COLO829 (cell line): ENCODE measurements around the gene ETS1.
A peak's percentile ranks its signal among the peaks of the same experiment; 100 is the strongest.

Experiments used
- DNase-seq: peaks from one replicate; pipeline ENCODE4 v3.0.0; 2012; ENCODE audit warnings: low spot score

The ETS1 gene

DNA sequence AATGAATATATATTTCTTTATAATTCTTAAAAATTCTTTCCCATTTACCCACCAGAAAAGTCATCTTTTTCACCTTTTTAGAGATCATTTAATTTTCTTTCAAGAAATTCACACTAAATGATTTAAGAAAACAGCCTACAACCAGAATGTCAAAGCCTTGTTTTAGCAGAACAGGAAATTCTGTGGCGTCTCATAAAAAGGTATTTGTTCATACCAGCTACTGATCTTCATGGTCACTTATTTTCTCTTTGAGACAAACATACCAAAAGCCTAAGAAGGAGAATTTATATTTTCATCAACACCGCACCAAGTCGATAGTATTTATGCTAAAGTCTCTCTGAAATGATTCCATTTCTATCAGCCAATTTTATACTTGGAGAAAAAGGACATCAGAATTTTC is 105.3 kb downstream of the ETS1 start:
- no peak for DNase-seq

DNA sequence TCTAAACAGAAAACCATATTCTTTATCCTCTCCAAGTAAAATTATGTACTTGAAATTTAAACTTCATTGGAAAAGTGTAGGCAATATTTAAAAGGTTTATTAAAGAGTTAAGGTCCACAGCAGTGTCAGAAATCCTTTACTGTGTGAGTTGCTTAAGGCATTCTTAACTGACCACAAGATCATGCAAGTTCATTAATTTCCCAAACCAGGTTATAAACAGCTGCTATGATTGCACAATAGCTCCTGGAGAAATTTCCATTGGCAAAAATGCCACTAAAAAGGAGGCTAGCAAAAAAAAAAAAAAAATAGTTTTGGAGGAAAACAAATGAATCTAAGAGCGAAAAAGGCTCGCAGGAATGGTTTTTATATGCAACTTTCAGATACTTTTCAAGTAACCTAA is 106.2 kb downstream of the ETS1 start:
- DNase-seq, result no peak

DNA sequence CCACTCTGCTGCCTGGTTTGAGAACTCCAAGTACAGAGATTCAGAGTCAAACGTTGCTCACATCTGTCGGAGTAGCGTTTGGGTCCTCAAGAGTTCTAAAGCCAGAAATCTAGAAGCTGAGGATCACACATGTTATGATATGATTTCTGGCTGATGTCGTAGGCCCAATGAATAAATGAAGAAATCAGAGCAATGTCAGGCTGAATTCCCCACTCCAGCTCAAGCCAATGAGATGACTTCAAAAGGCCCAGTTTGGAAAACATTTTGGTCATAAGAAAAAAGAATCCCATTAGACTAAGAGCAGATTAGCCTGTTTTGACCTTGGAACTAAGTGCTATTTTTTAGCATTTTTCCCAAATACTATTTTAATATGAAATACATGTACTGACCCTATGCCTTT is 106.7 kb downstream of the ETS1 start:
- DNase-seq, result no peak

DNA sequence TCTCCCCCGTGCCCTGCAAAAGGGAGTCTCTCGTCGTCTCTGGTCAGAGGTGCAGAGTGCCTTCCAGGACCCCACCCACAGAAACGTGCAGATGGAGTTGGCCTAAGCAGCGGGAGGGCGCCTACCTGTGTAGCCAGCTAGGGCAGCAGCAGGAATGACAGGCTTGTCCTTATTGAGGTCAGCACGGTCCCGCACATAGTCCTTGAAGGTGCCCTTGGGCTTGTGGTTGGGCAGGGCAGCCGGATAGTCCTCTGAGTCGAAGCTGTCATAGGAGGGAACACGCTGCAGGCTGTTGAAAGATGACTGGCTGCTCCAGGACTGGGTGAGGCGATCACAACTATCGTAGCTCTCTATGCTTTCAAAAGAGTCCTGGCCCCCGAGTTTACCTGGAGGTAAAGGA is 107.3 kb downstream of the ETS1 start:
- no peak for DNase-seq

DNA sequence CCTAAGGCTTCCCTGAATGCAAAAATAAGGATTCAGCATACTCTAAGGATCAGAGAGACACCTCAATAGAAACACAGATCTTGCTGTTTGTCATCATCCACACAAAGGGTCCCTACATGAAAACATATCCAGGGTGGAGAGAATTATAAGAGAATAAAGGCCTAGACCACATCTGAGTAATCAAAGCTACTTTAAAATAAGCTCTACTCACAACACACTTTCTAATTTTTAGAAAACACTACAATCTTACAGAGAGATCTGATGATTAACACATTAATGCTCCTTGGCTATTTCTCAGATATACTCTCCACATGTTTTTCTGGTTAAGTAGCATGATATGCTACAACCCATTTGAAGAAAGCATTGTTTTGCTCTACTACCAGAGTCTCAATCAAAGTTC is 108.2 kb downstream of the ETS1 start:
- DNase-seq, result no peak

DNA sequence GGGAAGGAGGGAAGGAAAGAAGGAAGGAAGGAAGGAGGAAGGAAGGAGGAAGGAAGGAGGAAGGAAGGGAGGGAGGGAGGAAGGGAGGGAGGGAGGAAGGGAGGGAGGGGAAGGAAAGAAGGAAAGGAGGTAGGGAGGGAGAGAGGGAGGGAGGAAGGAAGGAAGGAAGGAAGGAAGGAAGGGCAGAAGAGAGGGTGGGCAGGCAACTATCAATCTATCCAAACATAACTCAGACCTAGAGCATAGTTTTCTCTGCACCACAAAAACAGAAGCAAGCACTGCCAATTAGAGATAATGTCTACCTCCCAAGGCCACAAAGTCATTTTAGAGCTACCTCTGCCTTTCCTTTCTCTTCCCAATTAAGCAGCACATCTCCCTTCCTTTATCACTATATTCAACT is 109.1 kb downstream of the ETS1 start:
- no peak for DNase-seq

DNA sequence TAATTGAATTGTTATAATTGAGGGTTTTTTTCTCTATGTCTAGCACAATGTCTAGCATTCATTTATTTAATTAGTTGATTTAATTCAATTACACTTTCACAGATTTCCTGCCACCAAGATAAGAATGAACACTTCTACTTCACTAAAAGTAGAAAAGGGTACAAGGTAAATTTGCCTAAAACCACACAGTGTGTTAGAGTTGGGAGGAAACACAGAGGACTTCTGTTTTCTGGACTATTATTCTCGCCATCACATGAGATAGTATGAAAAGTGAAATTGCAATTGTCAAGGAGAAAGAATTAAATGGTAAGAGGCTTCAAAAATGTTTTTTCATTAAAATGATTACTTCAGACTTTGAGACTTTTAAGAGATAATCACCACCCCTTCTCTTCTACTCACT is 109.5 kb downstream of the ETS1 start:
- no peak for DNase-seq

DNA sequence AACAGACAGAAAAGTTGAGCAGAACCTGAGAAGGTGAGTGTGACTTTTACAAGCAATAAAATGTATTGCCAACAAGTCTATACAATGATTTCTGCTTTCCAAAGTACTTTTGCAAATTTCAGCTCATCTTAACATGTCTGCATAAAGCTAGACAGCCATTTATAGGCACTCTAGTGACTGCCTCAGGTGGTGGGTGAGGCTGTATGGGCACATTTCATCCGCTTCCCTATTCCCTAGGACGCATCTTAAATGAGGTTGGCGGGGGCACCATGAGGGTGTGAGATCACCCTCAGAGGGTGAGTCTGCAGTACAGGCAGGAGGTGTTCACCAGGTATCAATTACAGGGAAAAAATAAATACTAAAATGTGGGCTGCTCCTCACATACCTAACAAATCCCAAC is 110.1 kb downstream of the ETS1 start:
- DNase-seq, result no peak

DNA sequence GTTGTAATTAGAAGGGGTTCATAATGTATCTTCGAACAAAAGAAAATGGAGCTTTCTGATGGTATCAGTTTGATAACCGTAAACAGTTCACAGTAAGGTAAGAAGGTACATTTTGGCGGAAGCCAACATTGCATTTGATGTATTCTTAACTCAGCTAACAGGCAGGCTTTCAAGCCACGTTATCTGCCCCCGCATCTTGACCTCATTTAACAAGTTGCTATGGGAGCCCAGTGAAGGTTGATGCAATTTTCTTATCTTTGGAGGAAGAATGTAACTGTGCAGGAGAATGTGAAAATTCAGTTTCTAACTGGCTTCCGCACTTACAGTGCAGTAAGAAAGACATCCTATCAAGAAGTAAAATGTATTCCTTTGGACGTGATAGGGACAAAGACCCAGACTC is 110.6 kb downstream of the ETS1 start:
- no peak for DNase-seq

DNA sequence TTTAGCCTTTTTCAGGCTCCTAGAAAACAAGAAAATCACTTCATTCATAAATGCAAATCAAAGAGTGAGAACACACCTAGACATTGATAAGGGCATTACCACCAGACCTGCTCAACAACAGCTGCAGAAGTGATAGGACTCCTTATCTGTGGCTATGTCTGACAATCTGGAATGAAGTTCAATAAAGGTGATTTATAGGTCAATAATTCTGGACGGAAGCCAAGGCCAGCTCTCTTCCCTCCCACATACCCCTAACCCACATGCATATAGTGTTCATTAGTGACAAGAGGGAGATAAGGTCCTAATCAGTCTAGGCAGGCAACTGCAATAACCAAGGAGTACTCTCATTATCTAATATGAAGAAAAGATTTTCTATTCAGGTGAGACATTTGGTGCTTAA is 111.3 kb downstream of the ETS1 start:
- no peak for DNase-seq

DNA sequence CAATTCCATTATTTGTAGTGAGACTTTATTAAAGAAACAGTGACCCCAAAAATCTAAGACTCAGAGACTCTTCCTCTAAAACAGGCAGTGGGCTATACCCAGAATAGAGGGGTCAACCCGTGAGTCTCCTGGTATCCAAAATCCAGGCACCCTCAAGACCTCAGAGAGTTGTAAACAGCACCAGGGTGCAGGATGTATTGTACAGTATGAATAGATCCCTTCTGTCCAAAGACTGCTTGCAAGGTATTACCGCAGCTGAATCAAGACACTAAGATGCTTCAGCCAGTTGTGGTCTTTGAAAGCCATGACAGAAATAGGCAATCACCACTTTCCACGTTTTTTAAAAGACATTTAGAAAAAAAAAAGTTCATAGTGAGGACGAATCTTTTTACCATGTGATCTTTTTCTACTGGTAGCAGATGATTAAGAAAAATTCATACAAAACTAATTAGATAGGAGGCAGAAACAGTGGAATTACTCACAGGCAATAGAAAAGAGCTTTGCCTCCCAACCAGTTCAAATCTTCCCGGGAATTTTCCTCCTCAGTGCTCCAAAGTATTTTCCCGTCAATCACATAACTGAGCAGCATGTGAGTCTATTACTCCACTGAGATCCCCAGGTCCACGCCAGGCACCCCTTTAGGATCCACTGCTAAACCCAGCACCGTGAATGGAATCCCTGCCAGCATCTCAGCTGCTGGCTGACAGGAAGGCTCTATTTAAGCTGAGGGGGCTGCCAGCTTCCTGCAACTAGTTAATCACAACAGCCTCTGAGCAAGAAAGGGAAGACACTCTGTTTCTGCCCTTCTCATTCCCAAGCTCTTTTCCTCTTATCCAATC is 113.1 kb downstream of the ETS1 start:
- DNase-seq, result no peak

DNA sequence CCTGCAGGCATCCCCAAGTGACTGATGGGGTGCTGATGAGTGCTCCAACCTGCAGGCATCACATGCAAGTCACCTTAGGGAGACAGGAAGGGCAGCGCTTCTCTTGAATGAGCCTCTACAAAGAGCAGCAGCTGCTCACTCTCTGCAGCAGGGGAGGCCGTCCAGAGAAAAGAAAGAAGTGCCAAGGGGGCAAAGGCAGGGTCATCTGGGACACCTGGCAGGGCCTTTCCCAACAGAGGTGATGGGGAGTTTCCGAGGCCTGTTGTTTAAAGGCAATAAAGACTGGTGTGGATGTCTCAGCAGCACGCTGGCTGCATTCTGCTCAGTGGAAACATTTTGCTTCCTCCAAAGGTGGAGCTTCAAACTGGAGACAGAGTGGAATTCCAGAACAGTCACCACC is 113.7 kb downstream of the ETS1 start:
- DNase-seq, result no peak

DNA sequence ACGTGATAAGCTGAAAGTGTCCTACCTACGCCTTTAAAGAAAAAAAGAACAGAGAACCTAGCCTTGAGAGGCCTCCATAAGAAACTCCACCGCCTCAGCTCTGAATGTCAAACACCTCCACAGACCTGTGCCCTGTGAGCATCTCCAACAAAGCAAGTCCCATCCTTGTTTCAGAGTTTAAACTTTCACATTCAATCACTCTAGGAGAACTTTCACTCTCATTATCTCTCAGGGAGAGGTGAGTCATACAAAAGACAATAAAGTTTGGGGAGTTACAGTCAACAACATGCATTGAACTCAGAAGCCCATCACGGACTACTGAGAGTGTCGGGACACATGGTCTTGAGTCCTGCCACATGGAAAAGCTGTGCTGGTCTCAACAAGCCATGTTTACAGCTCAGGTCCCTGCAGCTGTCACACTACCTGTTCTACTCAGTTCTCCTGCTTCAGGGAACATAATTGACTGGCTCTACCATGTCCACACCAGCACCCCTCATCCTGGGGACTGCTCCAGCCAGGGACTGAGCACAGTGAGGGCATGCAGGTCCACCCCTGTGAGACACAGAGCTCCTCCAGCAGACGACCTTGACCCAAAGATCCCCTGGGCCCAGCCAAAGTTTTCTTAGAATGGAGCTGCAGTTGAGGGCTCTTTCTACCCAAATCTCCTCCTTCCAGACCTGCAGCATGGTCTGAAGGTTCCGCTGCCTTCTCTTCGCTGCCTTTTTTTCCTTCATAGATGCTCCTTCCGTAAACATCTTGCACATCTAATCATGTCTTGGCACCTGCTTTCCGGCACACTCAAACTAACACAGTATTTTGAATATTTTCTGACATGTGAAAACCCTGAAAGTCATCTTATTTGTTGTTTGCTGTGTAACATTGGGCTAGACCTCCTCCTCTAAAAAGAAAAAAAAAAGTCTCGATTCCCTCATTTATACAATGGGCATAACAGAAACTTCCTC is 114.9 kb downstream of the ETS1 start:
- no peak for DNase-seq

DNA sequence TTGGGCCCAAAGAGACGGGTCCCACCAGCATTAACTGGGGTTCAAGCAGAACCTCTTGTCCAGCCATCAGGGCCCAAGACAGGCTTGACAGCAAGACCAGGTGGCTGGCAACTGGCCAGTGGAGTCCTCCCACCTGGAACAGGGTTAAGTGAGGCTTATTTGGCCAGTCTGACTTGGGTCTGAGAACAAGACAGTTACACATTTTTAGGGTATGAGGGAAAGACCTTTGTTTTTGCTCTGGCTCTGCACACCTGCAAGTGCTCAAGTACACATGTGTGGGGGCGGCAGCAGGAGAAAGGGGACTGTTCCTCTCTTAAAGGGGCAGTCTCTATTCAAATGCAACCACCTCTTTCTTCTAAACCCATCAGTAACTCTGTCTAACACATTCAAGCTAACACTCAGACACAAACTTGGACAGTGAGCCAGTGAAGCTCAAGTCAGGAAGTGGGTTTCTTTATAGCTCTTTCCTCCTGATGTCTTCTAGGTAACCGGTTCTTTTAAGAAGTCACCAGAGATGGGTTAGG is 116.2 kb downstream of the ETS1 start:
- no peak for DNase-seq

DNA sequence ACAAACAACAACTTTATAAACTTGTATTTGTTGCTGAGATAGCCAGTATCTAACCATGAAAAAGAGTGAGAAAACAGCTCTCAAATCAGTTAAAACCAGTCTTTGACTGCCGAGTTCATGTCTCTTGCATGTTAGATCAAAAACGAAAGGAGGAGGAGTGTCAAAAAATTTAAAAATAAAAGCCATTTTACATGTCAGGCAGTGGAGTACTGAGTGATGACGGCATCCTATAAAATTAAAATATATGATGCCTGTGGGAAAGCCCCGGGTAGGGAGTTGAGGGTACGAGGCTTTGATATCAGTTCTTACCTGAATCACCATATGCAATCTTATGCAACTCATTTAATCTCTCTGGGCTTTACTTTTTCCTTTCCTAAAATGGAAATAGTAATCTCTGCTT is 117.3 kb downstream of the ETS1 start:
- DNase-seq, result no peak

DNA sequence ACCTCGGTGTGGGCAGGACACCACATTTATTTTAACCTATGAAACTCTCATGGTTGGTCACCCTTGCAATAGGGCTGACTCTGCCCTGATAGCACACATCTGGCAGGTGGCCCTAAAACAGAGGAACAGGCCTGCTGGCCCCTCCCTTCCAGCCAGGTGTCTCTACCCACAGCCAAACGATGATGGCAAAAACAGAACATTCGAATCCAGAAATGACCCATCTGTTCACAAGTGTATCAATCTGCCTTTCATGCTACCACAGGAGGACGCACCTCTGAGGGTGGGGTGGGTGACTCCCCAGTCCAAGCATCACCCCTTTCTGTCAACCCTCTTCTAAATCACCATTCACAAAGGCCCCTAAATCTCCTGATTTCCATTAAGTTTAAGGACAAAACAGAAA is 118.1 kb downstream of the ETS1 start:
- no peak for DNase-seq

DNA sequence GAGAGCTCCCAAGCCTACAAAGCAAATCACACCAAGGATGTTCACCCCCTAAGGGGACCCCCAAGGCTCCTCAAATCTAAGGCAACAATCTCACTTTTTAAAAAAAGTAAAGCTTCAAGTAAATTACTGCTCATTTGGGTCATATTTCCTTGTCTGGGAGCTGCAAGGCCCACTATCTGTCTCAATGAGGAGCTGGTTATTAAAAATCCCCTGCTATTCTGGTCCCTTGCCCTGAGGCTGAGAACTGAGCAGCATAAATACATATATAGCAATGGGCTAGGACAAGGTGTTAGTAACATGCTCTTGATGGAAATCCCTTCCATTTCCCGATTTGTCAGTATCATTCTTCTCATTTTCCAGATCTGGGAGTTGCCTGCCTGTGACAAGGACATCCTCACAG is 119.2 kb downstream of the ETS1 start:
- DNase-seq, result no peak

DNA sequence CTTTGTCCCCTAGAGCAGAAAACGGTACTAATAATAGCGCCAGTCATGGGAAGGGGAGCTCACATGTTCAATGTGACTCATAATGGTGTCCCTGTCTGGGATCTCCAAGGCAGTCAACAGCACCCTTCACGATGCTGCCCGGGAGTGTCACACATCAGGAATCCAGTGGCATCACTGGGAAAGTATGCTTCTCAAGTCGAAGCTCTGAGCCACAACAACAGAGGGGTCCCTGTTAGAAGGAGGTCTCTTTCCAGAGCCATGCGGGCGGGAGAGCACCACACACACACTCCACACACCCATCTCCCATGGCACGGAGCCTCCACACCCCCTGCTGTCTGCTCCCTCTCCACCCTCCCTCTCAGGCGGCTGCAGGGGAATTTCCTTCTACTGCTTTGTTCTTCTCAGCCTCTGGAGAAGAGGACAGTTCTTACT is 119.7 kb downstream of the ETS1 start:
- DNase-seq, result peak; percentile 98

DNA sequence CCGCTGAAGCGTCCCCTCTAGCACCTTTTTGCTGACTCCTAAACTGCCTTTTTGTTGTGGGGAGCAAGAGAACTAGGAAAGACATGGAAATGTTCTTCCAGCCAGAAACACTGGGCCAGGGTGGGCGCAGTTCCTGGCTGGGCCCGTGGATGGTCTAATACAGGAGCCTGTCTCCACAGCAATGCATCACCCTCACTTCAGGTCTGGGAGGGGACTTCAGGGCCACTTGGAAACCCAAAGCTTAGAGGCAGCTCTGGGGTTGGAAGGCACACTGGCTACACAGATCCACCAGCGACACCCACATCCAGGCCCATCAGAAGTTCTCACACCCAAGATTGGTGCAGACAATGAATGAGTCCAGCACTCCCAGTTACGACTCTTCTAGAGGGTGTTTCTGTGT is 120.3 kb downstream of the ETS1 start:
- DNase-seq, result no peak

DNA sequence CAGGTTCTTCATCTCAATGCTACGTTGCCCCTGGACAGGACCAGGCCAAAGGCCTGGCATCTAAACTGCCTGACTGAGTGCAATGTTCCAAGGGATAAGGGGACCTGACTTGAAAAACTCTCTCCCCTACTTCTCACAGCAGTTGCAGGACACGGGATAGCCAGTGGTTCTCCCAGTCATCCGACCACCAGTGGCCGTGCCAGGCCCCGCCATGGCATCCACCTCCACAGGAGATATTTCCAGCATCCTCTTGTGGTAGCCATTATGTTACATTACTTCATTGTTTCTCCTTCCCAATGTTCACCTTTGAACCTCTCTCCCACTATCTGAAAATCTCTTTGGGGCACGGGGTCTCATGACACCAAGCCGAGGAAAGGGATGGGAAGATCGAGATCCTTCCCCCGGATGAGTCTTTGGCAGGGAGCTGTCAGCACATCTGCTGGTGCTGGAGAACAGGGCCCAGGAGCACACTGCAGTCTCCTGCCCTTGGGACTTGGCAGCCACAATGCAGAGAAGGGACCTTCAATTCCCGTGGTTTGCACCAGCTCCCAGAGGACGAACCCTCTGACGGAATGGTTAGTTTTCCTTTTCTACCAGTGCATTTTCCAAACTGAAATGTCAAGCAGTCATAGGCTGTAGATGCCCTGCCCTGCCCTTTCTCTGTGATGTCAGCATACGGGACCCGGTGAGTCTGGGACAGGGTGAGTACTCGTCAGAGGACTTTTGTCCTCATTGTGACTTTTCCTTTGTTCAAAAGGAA is 121.2 kb downstream of the ETS1 start:
- DNase-seq, result no peak

DNA sequence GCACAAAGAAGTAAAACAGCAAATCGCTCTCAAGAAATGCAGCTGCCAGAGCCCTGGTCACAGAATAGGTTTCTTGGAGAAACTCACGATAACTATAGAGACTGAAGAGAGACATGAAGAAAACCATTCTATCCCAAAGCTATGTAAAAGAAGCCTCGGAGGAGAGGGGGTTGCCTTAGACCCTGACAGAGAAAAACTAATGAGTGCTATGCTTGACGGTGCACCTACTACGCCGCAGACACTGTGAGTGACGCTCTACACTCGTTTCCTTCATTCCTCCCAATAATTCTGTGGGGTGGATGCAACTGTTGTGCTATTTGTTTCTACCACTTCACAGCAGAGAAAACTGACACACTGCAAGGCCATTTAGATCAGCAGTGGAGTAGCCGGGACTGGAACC is 121.8 kb downstream of the ETS1 start:
- DNase-seq, result no peak

DNA sequence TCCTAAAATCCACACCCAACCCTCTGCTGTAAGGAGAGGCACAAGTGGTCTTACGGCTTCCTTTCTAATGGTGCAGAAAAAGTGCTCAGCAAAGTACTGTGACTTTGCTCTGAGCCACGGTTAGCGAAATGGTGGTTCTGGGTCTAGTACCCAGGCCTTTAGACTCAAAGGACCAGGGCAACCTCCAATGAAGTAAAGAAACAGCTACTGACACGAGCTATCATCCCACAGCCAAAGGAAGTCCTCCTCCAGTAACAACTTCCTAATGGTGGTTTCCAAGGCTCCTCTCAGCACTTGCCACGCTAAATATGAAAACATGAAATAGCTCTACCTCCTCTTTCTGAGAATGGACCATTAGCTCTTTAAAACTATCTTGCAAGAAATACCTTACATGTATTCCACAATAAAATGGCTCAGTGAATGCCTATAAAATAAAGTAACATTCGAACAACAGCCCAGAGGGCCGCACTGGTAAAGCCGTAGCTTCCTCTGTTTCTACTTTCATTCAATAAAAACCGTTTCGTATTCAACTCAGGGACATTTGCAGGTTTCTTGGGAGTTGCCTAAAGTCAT is 122.4 kb downstream of the ETS1 start:
- DNase-seq, result no peak
